Hippocampal formation (tissue), 2 donors: ENCODE measurements around the gene ENGASE.

ENCODE experiments used
- DNase-seq, 2 donors: peaks; one replicate each; lab custom pipeline; 2025; lab: John Stamatoyannopoulos, UW

Gene ENGASE

GRCh38 chr17:79092567-79092966 lies 17.9 kb downstream of the ENGASE start:
- DNase-seq = no peak

- DNase-seq = no peak
Measured at GRCh38 chr17:79093270-79093669, 18.6 kb downstream of the ENGASE start.

GRCh38 chr17:79094261-79094660 lies 19.6 kb downstream of the ENGASE start:
- no peak for DNase-seq

- no peak for DNase-seq
Measured at GRCh38 chr17:79095345-79096055, 20.9 kb downstream of the ENGASE start.

GRCh38 chr17:79096477-79096876 lies 21.9 kb downstream of the ENGASE start:
- DNase-seq = no peak

- DNase-seq = no peak
Measured at GRCh38 chr17:79097226-79098055, 22.8 kb downstream of the ENGASE start.

- DNase-seq = no peak
Measured at GRCh38 chr17:79098282-79098867, 23.8 kb downstream of the ENGASE start.

GRCh38 chr17:79100405-79100804 lies 25.8 kb downstream of the ENGASE start:
- DNase-seq = no peak

GRCh38 chr17:79101111-79101673 lies 26.6 kb downstream of the ENGASE start:
- no peak for DNase-seq

- DNase-seq = no peak
Measured at GRCh38 chr17:79102214-79102613, 27.6 kb downstream of the ENGASE start.

GRCh38 chr17:79104898-79105600 lies 30.4 kb downstream of the ENGASE start:
- no peak for DNase-seq

- no peak for DNase-seq
Measured at GRCh38 chr17:79105937-79106336, 31.3 kb downstream of the ENGASE start.

- no peak for DNase-seq
Measured at GRCh38 chr17:79106958-79107357, 32.3 kb downstream of the ENGASE start.

GRCh38 chr17:79107499-79108231 lies 33.0 kb downstream of the ENGASE start:
- DNase-seq = no peak

GRCh38 chr17:79108232-79108850 lies 33.7 kb downstream of the ENGASE start:
- DNase-seq = no peak

GRCh38 chr17:79108870-79109269 lies 34.2 kb downstream of the ENGASE start:
- DNase-seq = no peak

GRCh38 chr17:79109584-79109983 lies 35.0 kb downstream of the ENGASE start:
- DNase-seq = no peak

GRCh38 chr17:79111097-79111496 lies 36.5 kb downstream of the ENGASE start:
- no peak for DNase-seq

- DNase-seq = no peak
Measured at GRCh38 chr17:79112471-79112870, 37.8 kb downstream of the ENGASE start.

GRCh38 chr17:79113699-79114457 lies 39.3 kb downstream of the ENGASE start:
- no peak for DNase-seq
